Suprapubic skin (tissue), 3 donors: ENCODE results near the gene ZMYND19.

Experiments used
- EP300 ChIP-seq: sonication (generic); formaldehyde crosslinking; IDR thresholded peaks from one replicate; pipeline ENCODE4 v1.6.1; 2017; ENCODE audit warnings: antibody characterized with exemption
- TF ChIP-seq, protein P1 (sequence below), 2 donors: fragments of 200-600 bp in 1 of 2; fragments of 450-650 bp in 1 of 2; sonication (generic) in 1 of 2; IDR thresholded peaks; one replicate each; pipeline ENCODE4 v1.5.1; 2016 to 2019; ENCODE audit warnings: antibody characterized with exemption in 2 of 2, mild to moderate bottlenecking in 1 of 2, moderate library complexity in 1 of 2

DNA sequence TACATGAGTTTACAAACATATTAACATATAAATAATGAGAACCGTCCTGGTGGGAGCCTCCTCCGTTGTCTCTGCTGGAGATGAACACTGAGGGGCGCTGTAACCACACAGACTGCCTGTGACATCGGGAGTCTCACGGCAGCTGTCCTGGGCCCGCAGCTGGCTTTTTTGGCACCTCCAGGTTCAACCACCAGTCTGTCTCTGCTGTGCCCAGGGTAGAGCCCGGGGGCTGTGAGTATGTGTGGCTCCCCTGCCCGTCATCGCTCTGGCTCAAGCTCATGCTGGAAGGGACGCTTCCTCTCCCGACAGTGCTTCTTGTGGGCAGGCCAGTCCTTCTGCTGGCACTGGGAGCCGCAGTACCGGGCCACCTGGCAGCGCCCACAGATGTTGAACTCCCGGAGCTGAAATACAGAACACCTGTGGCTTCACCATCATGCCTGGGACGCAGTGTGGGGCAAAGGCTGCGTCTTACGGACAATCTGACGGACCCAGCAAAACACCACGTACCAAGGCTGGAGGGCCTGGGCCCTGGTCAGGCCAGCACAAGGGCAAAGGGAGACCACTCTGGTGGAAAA is 7.9 kb downstream of the ZMYND19 start:
- TF ChIP-seq, protein P1, sequence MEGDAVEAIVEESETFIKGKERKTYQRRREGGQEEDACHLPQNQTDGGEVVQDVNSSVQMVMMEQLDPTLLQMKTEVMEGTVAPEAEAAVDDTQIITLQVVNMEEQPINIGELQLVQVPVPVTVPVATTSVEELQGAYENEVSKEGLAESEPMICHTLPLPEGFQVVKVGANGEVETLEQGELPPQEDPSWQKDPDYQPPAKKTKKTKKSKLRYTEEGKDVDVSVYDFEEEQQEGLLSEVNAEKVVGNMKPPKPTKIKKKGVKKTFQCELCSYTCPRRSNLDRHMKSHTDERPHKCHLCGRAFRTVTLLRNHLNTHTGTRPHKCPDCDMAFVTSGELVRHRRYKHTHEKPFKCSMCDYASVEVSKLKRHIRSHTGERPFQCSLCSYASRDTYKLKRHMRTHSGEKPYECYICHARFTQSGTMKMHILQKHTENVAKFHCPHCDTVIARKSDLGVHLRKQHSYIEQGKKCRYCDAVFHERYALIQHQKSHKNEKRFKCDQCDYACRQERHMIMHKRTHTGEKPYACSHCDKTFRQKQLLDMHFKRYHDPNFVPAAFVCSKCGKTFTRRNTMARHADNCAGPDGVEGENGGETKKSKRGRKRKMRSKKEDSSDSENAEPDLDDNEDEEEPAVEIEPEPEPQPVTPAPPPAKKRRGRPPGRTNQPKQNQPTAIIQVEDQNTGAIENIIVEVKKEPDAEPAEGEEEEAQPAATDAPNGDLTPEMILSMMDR (IDR thresholded peaks at IDR 0.05): peak in 1 of 2 donors; percentile 12
- no peak for TF ChIP-seq EP300
